GM18873 (cell line): Measurements from ENCODE around the gene COL6A1.
"Not testable (repeated sequence)": the region's sequence is repeated elsewhere in the genome, so short reads cannot be mapped to it uniquely, and the experiment has no call there.

Source experiments
- ATAC-seq: cut with Tn5 transposase; IDR thresholded peaks from one replicate; pipeline ENCODE4 v1.9.1; 2021; ENCODE audit warnings: mild to moderate bottlenecking, moderate library complexity, moderate number of reproducible peaks; ENCODE audit not compliant: unreplicated experiment, low FRiP score

The COL6A1 gene

GRCh38 chr21:46039891-46040660, 58.5 kb downstream of the COL6A1 start:
- no peak for ATAC-seq

- ATAC-seq, result no peak
Measured at GRCh38 chr21:46040707-46041106, 59.1 kb downstream of the COL6A1 start.

GRCh38 chr21:46041183-46041582, 59.6 kb downstream of the COL6A1 start:
- ATAC-seq, result no peak

- no peak for ATAC-seq
Measured at GRCh38 chr21:46045154-46045553, 63.6 kb downstream of the COL6A1 start.

- no peak for ATAC-seq
Measured at GRCh38 chr21:46046471-46046870, 64.9 kb downstream of the COL6A1 start.

- not testable (repeated sequence) for ATAC-seq
Measured at GRCh38 chr21:46046906-46047305, 65.3 kb downstream of the COL6A1 start.

- no peak for ATAC-seq
Measured at GRCh38 chr21:46048926-46049889, 67.6 kb downstream of the COL6A1 start.

GRCh38 chr21:46049890-46050667, 68.5 kb downstream of the COL6A1 start:
- no peak for ATAC-seq

GRCh38 chr21:46050668-46051378, 69.3 kb downstream of the COL6A1 start:
- ATAC-seq, result no peak

GRCh38 chr21:46051379-46051770, 69.8 kb downstream of the COL6A1 start:
- ATAC-seq, result no peak

- no peak for ATAC-seq
Measured at GRCh38 chr21:46051821-46052675, 70.5 kb downstream of the COL6A1 start.

GRCh38 chr21:46052703-46053651, 71.4 kb downstream of the COL6A1 start:
- ATAC-seq, result no peak

- ATAC-seq, result no peak
Measured at GRCh38 chr21:46054031-46054430, 72.5 kb downstream of the COL6A1 start.

GRCh38 chr21:46054451-46054881, 72.9 kb downstream of the COL6A1 start:
- no peak for ATAC-seq
